Nephron (organoid): Measurements from ENCODE around the gene HNRNPLL.

Experiments
- H3K27ac Mint-ChIP-seq, 3 experiments: 2 replicates each; pipeline ENCODE4 v1.8.0; 2020; ENCODE audit warnings: mixed read lengths in 3 of 3, mild to moderate bottlenecking in 2 of 3, moderate library complexity in 1 of 3
- H3K27me3 Mint-ChIP-seq: 2 replicates; pipeline ENCODE4 v1.8.0; 2021; ENCODE audit warnings: low read depth, mild to moderate bottlenecking, moderate library complexity, mixed read lengths
- H3K36me3 Mint-ChIP-seq: 2 replicates; pipeline ENCODE4 v1.8.0; 2020; ENCODE audit warnings: low read depth, mixed read lengths
- H3K4me1 Mint-ChIP-seq: 2 replicates; pipeline ENCODE4 v1.8.0; 2020; ENCODE audit warnings: mixed read lengths
- H3K4me3 Mint-ChIP-seq, 3 experiments: 2 replicates each; pipeline ENCODE4 v1.8.0; 2020; ENCODE audit warnings: mild to moderate bottlenecking in 3 of 3, mixed read lengths in 3 of 3, moderate library complexity in 2 of 3
- H3K9me3 Mint-ChIP-seq: 2 replicates; pipeline ENCODE4 v1.8.0; 2020; ENCODE audit warnings: mixed read lengths
- TF ChIP-seq, protein P1 (sequence below), 3 experiments: fragments of 200-600 bp; sonication (generic); IDR thresholded peaks; one replicate each; pipeline ENCODE4 v1.5.0; 2021; ENCODE audit warnings: antibody characterized with exemption in 3 of 3; ENCODE audit not compliant: unreplicated experiment in 3 of 3

HNRNPLL gene

DNA sequence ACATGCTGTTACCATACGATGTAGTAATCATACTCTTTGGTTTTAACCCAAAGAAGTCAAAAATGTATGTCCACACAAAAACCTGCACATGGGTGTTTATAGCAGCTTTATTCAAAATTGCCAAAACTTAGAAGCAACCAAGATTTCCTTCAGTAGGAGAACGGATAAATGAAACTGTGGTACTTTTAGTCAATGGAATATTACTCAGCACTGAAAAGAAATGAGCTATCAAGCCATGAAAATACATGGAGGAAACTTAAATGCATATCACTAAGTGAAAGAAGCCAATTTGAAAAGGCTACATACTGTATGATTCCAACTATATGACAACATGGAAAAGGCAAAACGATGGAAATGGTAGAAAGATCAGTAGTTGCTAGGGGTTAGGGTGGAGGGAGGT is 86.6 kb downstream of the HNRNPLL start:
- TF ChIP-seq, protein P1, sequence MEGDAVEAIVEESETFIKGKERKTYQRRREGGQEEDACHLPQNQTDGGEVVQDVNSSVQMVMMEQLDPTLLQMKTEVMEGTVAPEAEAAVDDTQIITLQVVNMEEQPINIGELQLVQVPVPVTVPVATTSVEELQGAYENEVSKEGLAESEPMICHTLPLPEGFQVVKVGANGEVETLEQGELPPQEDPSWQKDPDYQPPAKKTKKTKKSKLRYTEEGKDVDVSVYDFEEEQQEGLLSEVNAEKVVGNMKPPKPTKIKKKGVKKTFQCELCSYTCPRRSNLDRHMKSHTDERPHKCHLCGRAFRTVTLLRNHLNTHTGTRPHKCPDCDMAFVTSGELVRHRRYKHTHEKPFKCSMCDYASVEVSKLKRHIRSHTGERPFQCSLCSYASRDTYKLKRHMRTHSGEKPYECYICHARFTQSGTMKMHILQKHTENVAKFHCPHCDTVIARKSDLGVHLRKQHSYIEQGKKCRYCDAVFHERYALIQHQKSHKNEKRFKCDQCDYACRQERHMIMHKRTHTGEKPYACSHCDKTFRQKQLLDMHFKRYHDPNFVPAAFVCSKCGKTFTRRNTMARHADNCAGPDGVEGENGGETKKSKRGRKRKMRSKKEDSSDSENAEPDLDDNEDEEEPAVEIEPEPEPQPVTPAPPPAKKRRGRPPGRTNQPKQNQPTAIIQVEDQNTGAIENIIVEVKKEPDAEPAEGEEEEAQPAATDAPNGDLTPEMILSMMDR (IDR thresholded peaks at IDR 0.05; ENCODE audit: unreplicated experiment in 3 of 3), result no peak
- Mint-ChIP-seq H3K9me3 (peaks cover 5% of the 10 kb centered on the region), H3K4me1 (peaks cover 44% of the 10 kb centered on the region), H3K36me3 (no peaks in the 10 kb centered on the region), H3K4me3 (peak overlapping the region in 1 of 3 experiments; percentile 82), H3K27ac (peak overlapping the region; percentile 93 to 97 (median 95)), H3K27me3 (peaks cover 6% of the 10 kb centered on the region)

- H3K27me3 Mint-ChIP-seq, result peaks cover 6% of the 10 kb centered on the region
- no peaks in the 10 kb centered on the region for H3K36me3 Mint-ChIP-seq
- peak overlapping the region; percentile 93 to 97 (median 95) for H3K27ac Mint-ChIP-seq
- TF ChIP-seq, protein P1 (IDR thresholded peaks at IDR 0.05; ENCODE audit: unreplicated experiment in 3 of 3), result no peak
- H3K4me1 Mint-ChIP-seq, result peaks cover 44% of the 10 kb centered on the region
- peaks cover 5% of the 10 kb centered on the region for H3K9me3 Mint-ChIP-seq
- H3K4me3 Mint-ChIP-seq, result peak overlapping the region; percentile 64 to 82 (median 68)
Observed at GRCh38 chr2:38515155-38516074, 87.3 kb downstream of the HNRNPLL start.

DNA sequence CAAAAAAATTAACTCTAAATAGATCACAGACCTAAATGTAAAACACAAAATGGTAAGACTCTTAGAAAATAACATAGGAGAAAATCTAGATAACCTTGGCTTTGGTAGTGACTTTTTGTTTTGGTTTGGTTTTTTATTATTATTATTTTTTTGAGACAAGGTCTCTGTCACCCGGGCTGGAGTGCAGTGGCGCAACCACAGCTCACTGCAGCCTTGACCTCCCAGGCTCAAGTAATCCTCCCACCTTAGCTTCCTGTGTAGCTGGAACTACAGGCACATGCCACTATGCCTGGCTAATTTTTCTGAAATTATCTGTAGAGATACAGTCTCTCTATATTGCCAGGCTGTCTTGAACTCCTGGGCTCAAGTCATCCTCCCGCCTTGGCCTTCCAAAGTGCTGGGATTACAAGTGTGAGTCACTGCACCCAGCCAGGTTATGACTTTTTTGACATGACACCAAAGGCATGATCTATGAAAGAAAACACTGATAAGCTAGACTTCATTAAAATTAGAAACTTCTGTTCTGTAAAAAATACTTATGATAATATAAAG is 88.0 kb downstream of the HNRNPLL start:
- TF ChIP-seq, protein P1 (IDR thresholded peaks at IDR 0.05; ENCODE audit: unreplicated experiment in 3 of 3), result no peak
- H3K36me3 Mint-ChIP-seq, result no peaks in the 10 kb centered on the region
- peaks cover 5% of the 10 kb centered on the region for H3K9me3 Mint-ChIP-seq
- H3K4me3 Mint-ChIP-seq, result peak overlapping the region; percentile 64 to 82 (median 68)
- H3K4me1 Mint-ChIP-seq, result peaks cover 49% of the 10 kb centered on the region
- H3K27me3 Mint-ChIP-seq, result peaks cover 6% of the 10 kb centered on the region
- peak overlapping the region; percentile 93 to 97 (median 95) for H3K27ac Mint-ChIP-seq

DNA sequence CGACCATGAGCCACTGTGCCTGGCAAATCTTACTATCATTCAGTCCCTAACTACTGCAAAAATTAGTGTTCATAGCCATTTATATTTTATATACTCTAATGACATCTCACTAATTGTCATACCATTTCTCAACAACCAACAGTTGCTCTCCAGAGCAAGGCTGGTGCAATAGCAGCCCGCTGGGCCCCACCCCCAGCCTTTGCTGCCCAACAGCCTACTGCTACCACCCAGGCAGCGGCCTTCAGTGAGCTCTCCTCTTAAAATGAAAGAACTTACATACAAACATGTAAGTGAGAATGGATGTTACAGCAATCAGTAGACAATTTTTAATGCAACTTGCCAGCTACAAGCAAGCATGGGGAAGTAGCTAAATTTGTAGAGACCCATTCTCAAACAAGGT is 90.5 kb downstream of the HNRNPLL start:
- TF ChIP-seq, protein P1 (IDR thresholded peaks at IDR 0.05; ENCODE audit: unreplicated experiment in 3 of 3), result no peak
- Mint-ChIP-seq H3K36me3 (no peaks in the 10 kb centered on the region), H3K4me1 (peaks cover 61% of the 10 kb centered on the region), H3K9me3 (peaks cover 5% of the 10 kb centered on the region), H3K27ac (peak overlapping the region in 1 of 3 experiments; percentile 64), H3K4me3 (no peak overlapping the region), H3K27me3 (peaks cover 6% of the 10 kb centered on the region)
